HEK293T (cell line): ENCODE measurements around the gene AMY2B.

ENCODE experiments used
- BHLHE40 ChIP-seq: fragments of 450-650 bp; IDR thresholded peaks from 2 replicates; pipeline ENCODE4 v1.6.1; 2016; ENCODE audit warnings: mild to moderate bottlenecking, moderate library complexity, borderline replicate concordance
- ELF4 ChIP-seq: fragments of 450-650 bp; IDR thresholded peaks from 2 replicates; pipeline ENCODE4 v1.6.1; 2017; ENCODE audit warnings: antibody characterized with exemption
- FOXA1 ChIP-seq: fragments of 450-650 bp; IDR thresholded peaks from 2 replicates; pipeline ENCODE4 v1.6.1; 2016; ENCODE audit warnings: mild to moderate bottlenecking
- FOXK2 ChIP-seq: fragments of 450-650 bp; IDR thresholded peaks from 2 replicates; pipeline ENCODE4 v1.6.1; 2016; ENCODE audit warnings: mild to moderate bottlenecking
- FOXM1 ChIP-seq: fragments of 450-650 bp; IDR thresholded peaks from 2 replicates; pipeline ENCODE4 v1.6.1; 2017; ENCODE audit warnings: mild to moderate bottlenecking, borderline replicate concordance
- HDGF ChIP-seq: fragments of 450-650 bp; IDR thresholded peaks from 2 replicates; pipeline ENCODE4 v1.6.1; 2017; ENCODE audit warnings: antibody characterized with exemption, borderline replicate concordance
- NFRKB ChIP-seq: fragments of 450-650 bp; IDR thresholded peaks from 2 replicates; pipeline ENCODE4 v1.6.1; 2016; ENCODE audit warnings: mild to moderate bottlenecking, moderate library complexity
- SP1 ChIP-seq: fragments of 450-650 bp; IDR thresholded peaks from 2 replicates; pipeline ENCODE4 v1.6.1; 2017
- SUZ12 ChIP-seq: fragments of 450-650 bp; IDR thresholded peaks from 2 replicates; pipeline ENCODE4 v1.6.1; 2016; ENCODE audit warnings: mild to moderate bottlenecking
- TARDBP ChIP-seq: fragments of 450-650 bp; IDR thresholded peaks from 2 replicates; pipeline ENCODE4 v1.6.1; 2016
- ZNF384 ChIP-seq: fragments of 450-650 bp; IDR thresholded peaks from 2 replicates; pipeline ENCODE4 v1.6.1; 2016

- no peak for TF ChIP-seq SUZ12
- TF ChIP-seq BHLHE40: no peak
- no peak for TF ChIP-seq FOXK2
- TF ChIP-seq TARDBP: no peak
- TF ChIP-seq ELF4: no peak
- TF ChIP-seq NFRKB: no peak
- TF ChIP-seq FOXM1: no peak
- TF ChIP-seq ZNF384: no peak
- TF ChIP-seq FOXA1: no peak
- no peak for TF ChIP-seq HDGF
- no peak for TF ChIP-seq SP1
These were observed 1.9 kb upstream of the AMY2B start for GRCh38 chr1:103569493-103569892.
